ENCODE data around the gene CLEC4G. TPM values are rescaled to one million over a fixed set of nuclear protein-coding genes. Genes with fewer than 3 reads are reported as not detected.

The CLEC4G gene
- total RNA-seq, 2 donors from 2014 or later, result 0.49 to 6.2 TPM

DNA sequence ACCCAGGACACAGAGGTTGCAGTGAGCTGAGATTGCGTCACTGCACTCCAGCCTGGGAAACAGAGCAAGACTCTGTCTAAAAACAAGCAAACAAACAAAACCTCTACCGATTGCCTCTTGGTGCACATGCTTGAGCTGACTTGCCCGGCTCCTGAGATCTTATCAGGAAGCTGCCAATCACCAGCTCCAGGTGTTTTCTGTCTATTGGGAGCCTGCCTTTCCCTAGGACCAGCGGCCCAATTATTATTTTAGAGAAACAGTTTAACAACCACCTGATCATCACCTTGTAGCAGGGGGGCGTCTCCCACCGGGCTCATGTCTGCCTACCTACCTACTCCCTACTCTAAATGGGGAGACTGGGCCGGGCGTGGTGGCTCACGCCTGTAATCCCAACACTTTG is 41.9 kb upstream of the CLEC4G start:
- DNase-seq (ENCODE audit: low spot score) (no peak), ATAC-seq (ENCODE audit: insufficient number of reproducible peaks, low FRiP score, low read depth) (no peak)
- Histone ChIP-seq H3K27ac (no peak overlapping the region), H3K4me3 (no peak overlapping the region), H3K4me1 (ENCODE audit: control insufficient read depth in 1 of 2, low read depth in 2 of 2) (no peaks in the 10 kb centered on the region), H3K27me3 (replicated peaks; ENCODE audit: insufficient read depth) (no peaks in the 10 kb centered on the region), H3K36me3 (no peaks in the 10 kb centered on the region), H3K9me3 (no peaks in the 10 kb centered on the region)
- TF ChIP-seq, protein P1, sequence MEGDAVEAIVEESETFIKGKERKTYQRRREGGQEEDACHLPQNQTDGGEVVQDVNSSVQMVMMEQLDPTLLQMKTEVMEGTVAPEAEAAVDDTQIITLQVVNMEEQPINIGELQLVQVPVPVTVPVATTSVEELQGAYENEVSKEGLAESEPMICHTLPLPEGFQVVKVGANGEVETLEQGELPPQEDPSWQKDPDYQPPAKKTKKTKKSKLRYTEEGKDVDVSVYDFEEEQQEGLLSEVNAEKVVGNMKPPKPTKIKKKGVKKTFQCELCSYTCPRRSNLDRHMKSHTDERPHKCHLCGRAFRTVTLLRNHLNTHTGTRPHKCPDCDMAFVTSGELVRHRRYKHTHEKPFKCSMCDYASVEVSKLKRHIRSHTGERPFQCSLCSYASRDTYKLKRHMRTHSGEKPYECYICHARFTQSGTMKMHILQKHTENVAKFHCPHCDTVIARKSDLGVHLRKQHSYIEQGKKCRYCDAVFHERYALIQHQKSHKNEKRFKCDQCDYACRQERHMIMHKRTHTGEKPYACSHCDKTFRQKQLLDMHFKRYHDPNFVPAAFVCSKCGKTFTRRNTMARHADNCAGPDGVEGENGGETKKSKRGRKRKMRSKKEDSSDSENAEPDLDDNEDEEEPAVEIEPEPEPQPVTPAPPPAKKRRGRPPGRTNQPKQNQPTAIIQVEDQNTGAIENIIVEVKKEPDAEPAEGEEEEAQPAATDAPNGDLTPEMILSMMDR (IDR thresholded peaks at IDR 0.05), result no peak

DNA sequence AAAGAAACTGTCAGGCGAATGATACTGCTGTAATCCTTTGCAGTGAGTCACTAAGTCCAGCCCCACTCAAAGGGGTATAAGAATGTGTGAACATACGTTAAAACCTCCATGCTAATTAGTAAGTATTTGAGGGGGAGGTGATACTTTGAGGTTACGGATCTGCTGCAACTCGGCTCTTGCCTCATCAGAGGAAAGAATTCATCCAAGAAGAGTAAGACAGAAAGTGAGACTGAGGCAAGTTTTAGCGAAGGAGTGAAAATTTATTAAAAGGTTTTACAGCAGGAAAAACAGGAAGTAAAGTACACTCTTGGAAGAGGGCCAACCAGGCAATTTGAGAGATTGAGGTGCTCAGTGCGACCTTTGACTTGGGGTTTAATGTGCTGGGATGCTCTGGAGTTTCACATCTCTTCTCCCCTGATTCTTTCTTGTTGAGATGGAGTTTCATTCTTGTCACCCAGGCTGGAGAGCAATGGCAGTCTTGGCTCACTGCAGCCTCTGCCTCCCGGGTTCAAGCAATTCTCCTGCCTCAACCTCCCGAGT is 40.9 kb upstream of the CLEC4G start:
- no peak for ATAC-seq (ENCODE audit: insufficient number of reproducible peaks, low FRiP score, low read depth)
- no peak overlapping the region for H3K27ac ChIP-seq
- no peaks in the 10 kb centered on the region for H3K36me3 ChIP-seq
- no peak overlapping the region for H3K4me3 ChIP-seq
- no peak for DNase-seq (ENCODE audit: low spot score)
- TF ChIP-seq, protein P1 (IDR thresholded peaks at IDR 0.05), result no peak
- H3K27me3 ChIP-seq (replicated peaks; ENCODE audit: insufficient read depth), result no peaks in the 10 kb centered on the region
- no peaks in the 10 kb centered on the region for H3K4me1 ChIP-seq (ENCODE audit: control insufficient read depth in 1 of 2, low read depth in 2 of 2)
- H3K9me3 ChIP-seq, result no peaks in the 10 kb centered on the region

DNA sequence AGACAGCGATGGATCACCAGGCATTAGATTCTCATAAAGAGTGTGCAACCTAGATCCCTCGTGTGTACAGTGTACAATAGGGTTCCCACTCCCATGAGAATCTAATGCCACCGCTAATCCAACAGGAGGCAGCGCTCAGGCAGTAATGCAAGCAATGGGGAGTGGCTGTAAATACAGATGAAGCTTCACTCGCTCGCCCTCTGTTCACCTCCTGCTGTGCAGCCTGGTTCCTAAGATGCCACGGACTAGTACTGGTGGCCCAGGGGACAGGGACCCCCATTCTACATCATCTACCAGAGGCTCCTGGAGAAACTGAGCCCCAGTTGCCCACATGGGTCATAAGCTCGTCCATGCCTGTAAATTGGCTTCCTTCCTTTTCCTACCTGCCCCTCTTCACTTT is 39.2 kb upstream of the CLEC4G start:
- Histone ChIP-seq H3K9me3 (no peaks in the 10 kb centered on the region), H3K36me3 (no peaks in the 10 kb centered on the region), H3K27me3 (replicated peaks; ENCODE audit: insufficient read depth) (no peaks in the 10 kb centered on the region), H3K27ac (no peak overlapping the region), H3K4me1 (ENCODE audit: control insufficient read depth in 1 of 2, low read depth in 2 of 2) (no peaks in the 10 kb centered on the region), H3K4me3 (no peak overlapping the region)
- TF ChIP-seq, protein P1 (IDR thresholded peaks at IDR 0.05), result no peak
- DNase-seq (ENCODE audit: low spot score), result no peak
- no peak for ATAC-seq (ENCODE audit: insufficient number of reproducible peaks, low FRiP score, low read depth)

DNA sequence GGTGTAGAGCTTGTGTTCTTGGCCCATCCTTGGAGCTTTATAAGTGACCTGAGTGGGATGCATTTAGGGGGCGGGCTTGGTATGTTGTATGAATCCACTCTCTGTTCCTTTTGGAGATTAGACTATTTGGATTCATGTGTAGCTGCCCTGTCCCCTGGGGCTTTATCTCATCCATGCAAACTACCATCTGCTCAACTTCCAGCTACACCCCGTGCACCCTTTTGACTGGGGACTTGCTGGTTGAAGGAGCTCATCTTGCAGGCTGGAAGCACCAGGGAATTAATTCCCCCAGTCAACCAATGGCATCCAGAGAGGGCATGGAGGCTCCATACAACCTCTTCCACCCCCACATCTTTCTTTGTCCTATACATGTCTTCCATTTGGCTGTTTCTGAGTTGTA is 37.3 kb upstream of the CLEC4G start:
- no peak overlapping the region for H3K27ac ChIP-seq
- H3K9me3 ChIP-seq, result no peaks in the 10 kb centered on the region
- TF ChIP-seq, protein P1 (IDR thresholded peaks at IDR 0.05), result no peak

DNA sequence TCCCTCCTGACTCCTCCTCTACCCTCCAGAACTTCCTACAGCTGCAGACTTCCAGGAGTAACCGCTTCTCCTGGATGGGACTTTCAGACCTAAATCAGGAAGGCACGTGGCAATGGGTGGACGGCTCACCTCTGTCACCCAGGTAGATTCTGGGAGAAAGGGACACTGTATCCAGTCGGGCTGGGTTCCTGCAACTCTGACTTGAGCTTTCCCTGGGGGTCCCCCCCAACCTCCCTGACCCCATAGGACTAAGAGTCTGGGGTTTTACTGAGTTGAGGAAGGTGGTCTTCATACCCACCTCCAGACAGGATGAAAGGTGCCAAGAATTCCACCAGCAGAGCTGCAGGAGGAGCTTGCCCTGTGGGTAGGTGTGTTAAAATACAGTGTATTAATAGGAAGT is 35.6 kb upstream of the CLEC4G start:
- ATAC-seq (ENCODE audit: insufficient number of reproducible peaks, low FRiP score, low read depth), result no peak
- TF ChIP-seq, protein P1 (IDR thresholded peaks at IDR 0.05), result no peak
- H3K27me3 ChIP-seq (replicated peaks; ENCODE audit: insufficient read depth), result no peaks in the 10 kb centered on the region
- no peak overlapping the region for H3K4me3 ChIP-seq
- no peak overlapping the region for H3K27ac ChIP-seq
- no peaks in the 10 kb centered on the region for H3K36me3 ChIP-seq
- H3K9me3 ChIP-seq, result no peaks in the 10 kb centered on the region
- no peaks in the 10 kb centered on the region for H3K4me1 ChIP-seq (ENCODE audit: control insufficient read depth in 1 of 2, low read depth in 2 of 2)
- no peak for DNase-seq (ENCODE audit: low spot score)

More for the DNA sequence above, 37.3 kb upstream of the CLEC4G start:
- Histone ChIP-seq H3K4me1 (ENCODE audit: control insufficient read depth in 1 of 2, low read depth in 2 of 2) (no peaks in the 10 kb centered on the region), H3K27me3 (replicated peaks; ENCODE audit: insufficient read depth) (no peaks in the 10 kb centered on the region), H3K4me3 (no peak overlapping the region), H3K36me3 (no peaks in the 10 kb centered on the region)
- DNase-seq (ENCODE audit: low spot score) (no peak), ATAC-seq (ENCODE audit: insufficient number of reproducible peaks, low FRiP score, low read depth) (no peak)
